AG04449 (cell line): ENCODE measurements around the gene ZFYVE19.

Experiments used
- CTCF ChIA-PET: fragments of 350-600 bp; formaldehyde crosslinking; extraction: SDS; loops from one replicate; lab custom pipeline; 2021; ENCODE audit warnings: antibody characterized with exemption; lab: Yijun Ruan, JAX
- POLR2A ChIA-PET: fragments of 400-600, 350-600 bp; formaldehyde crosslinking; extraction: SDS; loops from one replicate; lab custom pipeline; 2020; ENCODE audit warnings: antibody characterized with exemption, inconsistent platforms; lab: Yijun Ruan, JAX
- DNase-seq: peaks from one replicate; pipeline ENCODE4 v3.0.0-alpha.2; 2010; ENCODE audit warnings: low read depth, low spot score
- H3K4me3 ChIP-seq: 2 replicates; pipeline ENCODE4 v1.5.1; 2011; ENCODE audit warnings: low read depth, mild to moderate bottlenecking, control low read depth, low read length
- TF ChIP-seq, protein P1 (sequence below): IDR thresholded peaks from one replicate; pipeline ENCODE4 v1.5.1; 2011; ENCODE audit warnings: mild to moderate bottlenecking, moderate library complexity, low read length, control low read depth, inconsistent platforms; ENCODE audit not compliant: insufficient read depth; ENCODE audit errors: missing control alignments

Gene ZFYVE19

DNA sequence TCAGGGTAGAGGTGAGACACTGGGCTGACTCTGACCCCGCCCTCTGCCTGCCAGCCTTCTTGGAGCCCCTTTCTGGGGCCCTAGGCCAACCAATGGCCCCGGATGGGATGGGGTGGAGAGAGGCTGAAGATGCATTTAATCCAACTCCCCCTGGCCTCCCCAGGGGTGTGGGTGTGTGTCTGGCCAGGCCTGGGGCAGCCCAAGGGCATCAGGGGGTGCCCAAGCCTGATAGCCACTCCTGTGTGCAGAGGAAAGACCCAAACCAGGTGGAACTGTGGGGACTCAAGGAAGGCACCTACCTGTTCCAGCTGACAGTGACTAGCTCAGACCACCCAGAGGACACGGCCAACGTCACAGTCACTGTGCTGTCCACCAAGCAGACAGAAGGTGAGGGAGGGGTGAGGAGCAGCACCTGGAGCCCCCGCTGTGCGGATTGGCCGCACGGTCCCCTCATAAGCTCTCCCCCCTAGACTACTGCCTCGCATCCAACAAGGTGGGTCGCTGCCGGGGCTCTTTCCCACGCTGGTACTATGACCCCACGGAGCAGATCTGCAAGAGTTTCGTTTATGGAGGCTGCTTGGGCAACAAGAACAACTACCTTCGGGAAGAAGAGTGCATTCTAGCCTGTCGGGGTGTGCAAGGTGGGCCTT is 46.5 kb downstream of the ZFYVE19 start:
- CTCF ChIA-PET: interaction anchor here (6.6 kb wide), 1 partner anchor 44 kb away, joined by 228 read pairs; the partner anchor contains the start of gene VPS18

DNA sequence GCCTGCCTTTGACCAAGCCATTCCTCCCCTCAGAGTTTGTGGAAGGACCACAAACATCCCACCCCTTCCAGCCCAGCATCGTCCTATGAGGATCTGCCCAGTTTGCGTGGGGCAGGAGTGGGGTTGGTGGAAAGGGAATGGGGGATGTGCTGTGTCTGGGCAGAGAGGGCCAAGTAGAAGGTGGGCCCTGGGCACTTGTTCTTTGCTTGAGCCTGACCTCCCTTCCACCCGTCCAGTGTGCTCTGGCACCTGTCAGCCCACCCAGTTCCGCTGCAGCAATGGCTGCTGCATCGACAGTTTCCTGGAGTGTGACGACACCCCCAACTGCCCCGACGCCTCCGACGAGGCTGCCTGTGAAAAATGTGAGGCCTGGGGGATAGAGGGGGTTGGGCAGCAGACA is 47.3 kb downstream of the ZFYVE19 start:
- TF ChIP-seq, protein P1, sequence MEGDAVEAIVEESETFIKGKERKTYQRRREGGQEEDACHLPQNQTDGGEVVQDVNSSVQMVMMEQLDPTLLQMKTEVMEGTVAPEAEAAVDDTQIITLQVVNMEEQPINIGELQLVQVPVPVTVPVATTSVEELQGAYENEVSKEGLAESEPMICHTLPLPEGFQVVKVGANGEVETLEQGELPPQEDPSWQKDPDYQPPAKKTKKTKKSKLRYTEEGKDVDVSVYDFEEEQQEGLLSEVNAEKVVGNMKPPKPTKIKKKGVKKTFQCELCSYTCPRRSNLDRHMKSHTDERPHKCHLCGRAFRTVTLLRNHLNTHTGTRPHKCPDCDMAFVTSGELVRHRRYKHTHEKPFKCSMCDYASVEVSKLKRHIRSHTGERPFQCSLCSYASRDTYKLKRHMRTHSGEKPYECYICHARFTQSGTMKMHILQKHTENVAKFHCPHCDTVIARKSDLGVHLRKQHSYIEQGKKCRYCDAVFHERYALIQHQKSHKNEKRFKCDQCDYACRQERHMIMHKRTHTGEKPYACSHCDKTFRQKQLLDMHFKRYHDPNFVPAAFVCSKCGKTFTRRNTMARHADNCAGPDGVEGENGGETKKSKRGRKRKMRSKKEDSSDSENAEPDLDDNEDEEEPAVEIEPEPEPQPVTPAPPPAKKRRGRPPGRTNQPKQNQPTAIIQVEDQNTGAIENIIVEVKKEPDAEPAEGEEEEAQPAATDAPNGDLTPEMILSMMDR: no peak
- POLR2A ChIA-PET: no interaction called here
- DNase-seq: no peak
- CTCF ChIA-PET: interaction anchor here (6.6 kb wide), 1 partner anchor 43 kb away, joined by 228 read pairs; the partner anchor contains the start of gene VPS18
- H3K4me3 ChIP-seq: no peak overlapping the region

More for the DNA sequence above, 46.5 kb downstream of the ZFYVE19 start:
- POLR2A ChIA-PET: no interaction called here
- no peak for DNase-seq
- TF ChIP-seq, protein P1: no peak
- H3K4me3 ChIP-seq: no peak overlapping the region

DNA sequence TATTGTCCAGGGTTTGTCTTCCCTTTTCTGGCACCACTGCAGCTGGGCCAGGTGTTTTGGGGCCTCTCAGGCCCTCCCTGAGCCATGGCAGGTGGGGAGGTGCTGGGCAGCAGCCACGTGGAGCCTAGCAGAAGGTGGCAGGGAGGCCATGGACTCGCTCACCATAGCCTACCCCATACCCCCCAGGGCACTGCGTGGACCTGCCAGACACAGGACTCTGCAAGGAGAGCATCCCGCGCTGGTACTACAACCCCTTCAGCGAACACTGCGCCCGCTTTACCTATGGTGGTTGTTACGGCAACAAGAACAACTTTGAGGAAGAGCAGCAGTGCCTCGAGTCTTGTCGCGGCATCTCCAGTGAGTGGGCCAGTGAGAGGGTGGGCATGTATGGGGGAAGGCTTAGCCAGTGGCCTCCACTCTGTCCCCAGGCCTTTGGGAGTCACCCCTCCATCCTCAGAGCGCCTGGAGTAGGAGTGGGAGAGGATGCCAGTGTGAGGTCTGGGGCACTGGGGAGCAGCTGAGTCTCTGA is 48.9 kb downstream of the ZFYVE19 start:
- CTCF ChIA-PET: interaction anchor here (1.2 to 6.6 kb wide), 4 partner anchors 42 to 166 kb away, joined by 3 to 228 read pairs (median 5); partner anchors contain the start of gene VPS18

DNA sequence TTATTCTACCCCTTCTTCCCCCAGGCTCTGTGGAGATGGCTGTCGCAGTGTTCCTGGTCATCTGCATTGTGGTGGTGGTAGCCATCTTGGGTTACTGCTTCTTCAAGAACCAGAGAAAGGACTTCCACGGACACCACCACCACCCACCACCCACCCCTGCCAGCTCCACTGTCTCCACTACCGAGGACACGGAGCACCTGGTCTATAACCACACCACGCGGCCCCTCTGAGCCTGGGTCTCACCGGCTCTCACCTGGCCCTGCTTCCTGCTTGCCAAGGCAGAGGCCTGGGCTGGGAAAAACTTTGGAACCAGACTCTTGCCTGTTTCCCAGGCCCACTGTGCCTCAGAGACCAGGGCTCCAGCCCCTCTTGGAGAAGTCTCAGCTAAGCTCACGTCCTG is 49.9 kb downstream of the ZFYVE19 start:
- ChIA-PET POLR2A (no interaction called here), CTCF (interaction anchor here (0.8 to 6.6 kb wide), 23 partner anchors 26 to 333 kb away, joined by 3 to 228 read pairs (median 8); partner anchors contain the start of genes DNAJC17, VPS18 and ZFYVE19)
- no peak for DNase-seq
- TF ChIP-seq, protein P1: no peak
- no peak overlapping the region for H3K4me3 ChIP-seq

More for the DNA sequence above, 48.9 kb downstream of the ZFYVE19 start:
- H3K4me3 ChIP-seq: no peak overlapping the region
- no peak for DNase-seq
- TF ChIP-seq, protein P1: no peak
- POLR2A ChIA-PET: no interaction called here

DNA sequence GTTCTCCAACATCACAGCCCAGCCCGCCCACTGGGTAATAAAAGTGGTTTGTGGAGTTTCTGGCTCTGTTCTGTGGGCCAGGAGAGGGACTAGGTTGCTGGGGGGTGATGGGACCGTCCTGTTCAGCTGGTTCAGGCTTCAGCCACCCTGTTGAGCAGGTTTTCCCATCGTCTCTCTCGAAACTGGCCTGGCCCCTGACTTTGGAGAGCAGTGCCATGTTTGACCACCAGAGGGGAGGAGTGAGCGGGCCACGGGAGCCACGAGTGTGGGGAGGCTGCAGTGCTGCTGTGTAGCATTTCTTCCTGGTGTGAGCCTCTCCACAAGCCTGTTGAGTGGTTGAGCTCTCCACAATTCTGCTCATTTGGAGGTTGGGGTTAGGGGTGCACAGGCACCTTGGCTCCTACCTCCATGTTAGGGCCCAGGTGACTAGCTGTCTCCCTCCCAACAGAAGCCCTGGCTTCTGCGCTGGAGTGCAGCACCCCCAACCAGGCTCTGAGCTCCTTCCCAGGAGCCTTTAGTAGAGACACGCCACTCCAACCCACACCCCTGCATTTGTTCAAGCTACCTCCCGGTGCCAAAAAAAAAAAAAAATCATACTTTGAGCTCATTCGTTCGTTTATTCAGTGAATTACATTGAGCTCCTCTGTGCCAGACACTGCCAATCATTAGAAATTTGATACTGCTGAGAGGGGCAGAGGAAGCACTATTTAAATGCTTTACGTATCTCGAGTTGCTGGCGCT is 50.9 kb downstream of the ZFYVE19 start:
- TF ChIP-seq, protein P1: peak; percentile 99
- ChIA-PET POLR2A (interaction anchor here (0.7 kb wide), 1 partner anchor 93 kb away, joined by 5 read pairs; no protein-coding TSS in a partner anchor), CTCF (interaction anchor here (0.5 to 6.6 kb wide), 58 partner anchors 23 to 469 kb away, joined by 3 to 228 read pairs (median 5); partner anchors contain the start of genes CHP1, DNAJC17, EXD1 and PPP1R14D)
- no peak overlapping the region for H3K4me3 ChIP-seq
- no peak for DNase-seq
